ENCODE data around the gene ATXN2. TPM values are rescaled to one million over a fixed set of nuclear protein-coding genes. Genes with fewer than 3 reads are reported as not detected.

ATXN2 gene
- total and polyA plus RNA-seq, 9 of the 15 experiments (the other 6 are each of a cell fraction or from before 2014, with no cell fraction given), result 16.8 to 67.8 (median 29.3) TPM

- TF ChIP-seq RERE (CRISPR knock-in tag; IDR thresholded peaks at IDR 0.05; ENCODE audit: borderline replicate concordance) (no peak), FOXJ2 (tag; IDR thresholded peaks at IDR 0.05) (no peak), HBP1 (CRISPR knock-in tag; IDR thresholded peaks at IDR 0.05) (no peak), HSF4 (CRISPR knock-in tag; IDR thresholded peaks at IDR 0.05; ENCODE audit: borderline replicate concordance) (no peak), YY1 (IDR thresholded peaks at IDR 0.05; ENCODE audit: borderline replicate concordance in 1 of 3, control insufficient read depth in 1 of 3, extremely low read depth in 1 of 3, insufficient read depth in 3 of 3, insufficient read length in 1 of 3, insufficient replicate concordance in 2 of 3, low read depth in 1 of 3, low read length in 2 of 3) (no peak), MEF2A (IDR thresholded peaks at IDR 0.05; ENCODE audit: control insufficient read depth, low read depth, low read length) (no peak), ZC3H4 (CRISPR knock-in tag; IDR thresholded peaks at IDR 0.05; ENCODE audit: borderline replicate concordance) (no peak), PATZ1 (CRISPR knock-in tag; IDR thresholded peaks at IDR 0.05; ENCODE audit: borderline replicate concordance) (no peak), NFIX (CRISPR knock-in tag; IDR thresholded peaks at IDR 0.05; ENCODE audit: low read depth) (no peak), CBX5 (IDR thresholded peaks at IDR 0.05; ENCODE audit: borderline replicate concordance, low read depth) (no peak), RBM39 (optimal IDR thresholded peaks at IDR 0.05; ENCODE audit: low read depth, low read length) (no peak), MXD1 (CRISPR knock-in tag; IDR thresholded peaks at IDR 0.05; ENCODE audit: borderline replicate concordance, poor library complexity, severe bottlenecking) (no peak), THRA (IDR thresholded peaks at IDR 0.05) (no peak), LCOR (CRISPR knock-in tag; IDR thresholded peaks at IDR 0.05) (no peak), ZFX (CRISPR knock-in tag; IDR thresholded peaks at IDR 0.05) (no peak; the same call in 1 of the 2 replicates)
Measured at GRCh38 chr12:111578276-111578970, 20.7 kb downstream of the ATXN2 start (continued).

Data from K562 (cell line).